GM23248 (cell line): Measurements from ENCODE around the gene SEMA4D. TPM values are rescaled to one million over a fixed set of nuclear protein-coding genes. Genes with fewer than 3 reads are reported as not detected.

ENCODE experiments used
- DNase-seq: peaks from one replicate; pipeline ENCODE4 v3.0.0-alpha.2; 2015
- H2AFZ ChIP-seq: fragments of 200-600 bp; sonication (generic); 2 replicates; pipeline ENCODE4 v1.6.1; 2016; ENCODE audit warnings: antibody characterized with exemption
- H3F3A ChIP-seq: fragments of 200-600 bp; sonication (generic); 2 replicates; pipeline ENCODE4 v1.6.1; 2016; ENCODE audit warnings: mild to moderate bottlenecking, antibody characterized with exemption, mixed run types; ENCODE audit not compliant: insufficient read depth
- H3K27ac ChIP-seq: fragments of 200-600 bp; sonication (generic); 2 replicates; pipeline ENCODE4 v1.5.1; 2016; ENCODE audit warnings: mild to moderate bottlenecking
- H3K27me3 ChIP-seq: fragments of 200-600 bp; sonication (generic); replicated peaks from 2 replicates; pipeline ENCODE4 v1.6.1; 2016; ENCODE audit warnings: mild to moderate bottlenecking; ENCODE audit not compliant: insufficient read depth
- H3K36me3 ChIP-seq: fragments of 200-600 bp; sonication (generic); 2 replicates; pipeline ENCODE4 v1.6.1; 2016; ENCODE audit warnings: low read depth, mild to moderate bottlenecking
- H3K4me1 ChIP-seq: fragments of 200-600 bp; sonication (generic); 2 replicates; pipeline ENCODE4 v1.6.1; 2016; ENCODE audit warnings: mild to moderate bottlenecking; ENCODE audit not compliant: insufficient read depth
- H3K4me2 ChIP-seq: fragments of 200-600 bp; sonication (generic); one replicate; pipeline ENCODE4 v1.6.1; 2016; ENCODE audit warnings: mild to moderate bottlenecking; ENCODE audit not compliant: unreplicated experiment
- H3K4me3 ChIP-seq: fragments of 200-600 bp; sonication (generic); 2 replicates; pipeline ENCODE4 v1.5.1; 2016; ENCODE audit warnings: mild to moderate bottlenecking
- H3K79me2 ChIP-seq: fragments of 200-600 bp; sonication (generic); 2 replicates; pipeline ENCODE4 v1.6.1; 2016; ENCODE audit warnings: mild to moderate bottlenecking; ENCODE audit not compliant: insufficient read depth
- H3K9ac ChIP-seq: fragments of 200-600 bp; sonication (generic); 2 replicates; pipeline ENCODE4 v1.6.1; 2016; ENCODE audit warnings: mild to moderate bottlenecking
- H3K9me2 ChIP-seq: fragments of 200-600 bp; sonication (generic); 2 replicates; pipeline ENCODE4 v1.6.1; 2016; ENCODE audit warnings: mixed run types, mild to moderate bottlenecking, moderate library complexity; ENCODE audit not compliant: insufficient read depth
- H3K9me3 ChIP-seq: fragments of 200-600 bp; sonication (generic); one replicate; pipeline ENCODE4 v1.6.1; 2017; ENCODE audit warnings: low read depth
- H4K20me1 ChIP-seq: fragments of 200-600 bp; sonication (generic); 2 replicates; pipeline ENCODE4 v1.6.0; 2016; ENCODE audit not compliant: insufficient read depth
- EZH2 ChIP-seq: fragments of 200-600 bp; sonication (generic); IDR thresholded peaks from 2 replicates; pipeline ENCODE4 v1.6.1; 2018; ENCODE audit warnings: antibody characterized with exemption, mild to moderate bottlenecking; ENCODE audit not compliant: insufficient read depth, poor library complexity, severe bottlenecking
- EZH2phosphoT487 ChIP-seq: fragments of 200-600 bp; sonication (generic); IDR thresholded peaks from 2 replicates; pipeline ENCODE4 v1.6.1; 2018; ENCODE audit warnings: antibody characterized with exemption, moderate library complexity, mild to moderate bottlenecking, low read depth; ENCODE audit not compliant: insufficient read depth
- WGBS, 2 experiments: methylation state at CpG; one replicate each; pipeline ENCODE4 v1.1.6; 2015 to 2017; ENCODE audit warnings: low lambda C conversion rate in 2 of 2, low coverage in 1 of 2; ENCODE audit errors: missing lambda C conversion rate in 2 of 2; 5-methylcytosine and 5-hydroxymethylcytosine counted together
- in situ Hi-C: fragments of 300-500 bp; cut with MboI; formaldehyde crosslinking; loops from 2 replicates; pipeline ENCODE4 v1.15.0; 2020
- polyA plus RNA-seq: library from polyadenylated mRNA; unstranded; fragments of >200 nt; fragmentation: Nextera tagmentation; extraction: Ambion mirVana; gene quantifications from 2 replicates; pipeline ENCODE4 v1.2.1, GENCODE V29; 2016
- total RNA-seq: library from RNA; depleted of rRNA; stranded (reverse); fragments of >200 nt; shearing (Covaris generic); gene quantifications from 2 replicates; pipeline ENCODE4 v1.2.3, GENCODE V29; 2014

Gene SEMA4D
- total and polyA plus RNA-seq, 2 experiments from 2014 or later: 0.11 TPM

DNA sequence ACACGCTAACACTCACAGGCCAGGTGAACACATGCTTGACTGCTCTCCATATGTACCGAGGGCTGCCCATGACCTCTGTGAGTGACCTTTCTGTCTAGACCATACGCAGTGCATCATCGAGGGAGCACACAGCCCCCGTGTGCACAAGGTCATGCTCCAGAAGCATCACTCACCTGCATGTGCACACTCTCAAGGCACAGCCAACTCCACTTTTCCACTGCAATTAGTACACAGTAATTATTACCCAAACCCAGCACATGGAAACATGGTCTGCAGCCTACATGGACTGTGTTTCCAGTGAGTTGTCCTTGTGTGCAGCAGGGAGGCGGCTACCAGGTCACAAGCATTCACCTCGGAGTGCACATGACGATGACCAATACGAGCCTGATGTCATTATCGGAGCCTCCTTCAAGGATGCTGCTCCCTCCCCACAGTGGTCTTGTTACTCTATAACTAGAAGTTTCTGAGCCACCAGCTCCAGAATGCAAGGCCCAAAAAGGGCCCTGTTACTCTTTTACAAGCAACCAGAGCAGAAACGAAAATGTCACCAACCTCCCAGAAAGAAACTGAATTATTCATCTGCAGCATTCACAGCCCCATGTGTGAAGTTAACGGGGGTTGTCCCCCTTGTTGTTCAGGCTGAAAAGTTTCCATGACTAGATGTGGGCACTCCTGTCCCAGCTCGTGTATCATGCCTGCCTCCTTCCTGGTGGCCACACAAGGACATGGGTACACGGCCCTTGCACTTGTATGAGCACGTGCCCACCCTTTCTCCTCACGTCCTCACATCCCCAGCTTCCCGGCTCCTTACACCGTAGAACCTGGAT lies 31.2 kb downstream of the SEMA4D start:
- Histone ChIP-seq H3K9me3 (no peaks in the 10 kb centered on the region), H3K4me1 (no peaks in the 10 kb centered on the region), H3K9ac (no peak overlapping the region), H3K9me2 (no peaks in the 10 kb centered on the region), H3K4me3 (no peak overlapping the region), H3K36me3 (no peaks in the 10 kb centered on the region), H3F3A (no peaks in the 10 kb centered on the region), H3K27me3 (peaks cover 7% of the 10 kb centered on the region), H3K4me2 (no peak overlapping the region), H3K79me2 (no peaks in the 10 kb centered on the region), H4K20me1 (no peaks in the 10 kb centered on the region), H3K27ac (no peak overlapping the region), H2AFZ (no peak overlapping the region)
- in situ Hi-C loops: no loop called here
- DNase-seq: no peak
- WGBS, 2 experiments: 75 to 77% methylated on average over 18 of the region's 18 CpGs
- no peak for TF ChIP-seq EZH2phosphoT487
- TF ChIP-seq EZH2: no peak

DNA sequence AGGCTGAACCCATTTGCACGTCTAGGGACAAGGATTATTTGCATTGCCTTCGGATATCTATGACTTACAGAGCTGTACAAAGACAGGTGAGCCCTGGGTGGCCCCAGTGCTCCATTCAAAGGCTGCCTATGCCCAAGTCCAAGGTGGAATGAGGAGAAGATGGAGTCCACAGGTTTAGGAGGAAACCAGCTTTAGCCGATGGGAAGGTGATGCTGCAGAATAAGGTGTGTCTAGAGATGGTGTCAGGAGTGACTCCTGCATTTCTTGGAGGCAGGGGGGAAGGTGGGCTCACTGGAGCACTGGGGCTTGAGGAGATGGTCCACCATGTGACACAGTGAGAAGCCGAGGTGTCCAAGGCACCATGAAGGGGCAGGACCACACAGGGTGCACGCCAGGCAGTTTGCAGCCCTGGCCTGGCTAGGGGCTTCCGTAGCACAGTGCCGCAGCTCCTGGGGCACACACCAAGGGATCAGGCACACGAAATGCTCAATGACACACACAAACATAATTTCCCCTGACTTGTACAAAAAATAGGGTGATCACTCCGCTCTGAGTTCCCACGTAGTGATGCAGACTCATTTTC lies 32.1 kb downstream of the SEMA4D start:
- no peak for TF ChIP-seq EZH2phosphoT487
- TF ChIP-seq EZH2: no peak
- no peaks in the 10 kb centered on the region for H3K79me2 ChIP-seq

DNA sequence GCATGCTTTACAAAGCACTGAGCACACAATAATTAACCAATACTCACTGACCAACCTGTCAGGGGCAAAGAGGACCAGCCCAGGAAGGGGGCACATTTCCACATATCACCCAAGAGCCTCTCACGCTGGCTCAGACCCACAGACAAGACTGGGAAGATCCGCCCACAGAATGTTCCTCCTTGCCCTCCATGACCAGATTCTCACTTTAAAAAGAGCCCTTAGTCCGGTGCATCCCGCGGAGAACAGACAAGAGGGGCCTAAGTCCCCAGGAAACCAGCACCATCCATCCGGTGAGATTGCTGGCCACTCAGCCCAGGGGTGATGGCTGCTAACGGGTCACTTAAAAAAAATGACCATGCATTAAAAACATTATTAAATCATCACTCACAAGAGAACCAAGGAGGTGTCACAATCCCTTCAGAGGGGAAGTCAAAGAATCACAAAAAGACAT lies 32.9 kb downstream of the SEMA4D start:
- Histone ChIP-seq H3K9me2 (no peaks in the 10 kb centered on the region), H3K79me2 (no peaks in the 10 kb centered on the region), H3K9ac (no peak overlapping the region), H3K9me3 (no peaks in the 10 kb centered on the region), H3K4me1 (no peaks in the 10 kb centered on the region), H2AFZ (no peak overlapping the region), H3K4me2 (no peak overlapping the region), H3F3A (no peaks in the 10 kb centered on the region), H3K36me3 (no peaks in the 10 kb centered on the region), H3K27me3 (no peaks in the 10 kb centered on the region), H3K4me3 (no peak overlapping the region), H3K27ac (no peak overlapping the region), H4K20me1 (no peaks in the 10 kb centered on the region)
- in situ Hi-C loops: no loop called here
- no peak for TF ChIP-seq EZH2
- TF ChIP-seq EZH2phosphoT487: no peak
- WGBS, 2 experiments: 86 to 88% methylated on average over 7 of the region's 7 CpGs
- no peak for DNase-seq

More for the DNA sequence above, 32.1 kb downstream of the SEMA4D start:
- in situ Hi-C loops: no loop called here
- DNase-seq: no peak
- no peaks in the 10 kb centered on the region for H3K4me1 ChIP-seq
- peaks cover 7% of the 10 kb centered on the region for H3K27me3 ChIP-seq
- H3K36me3 ChIP-seq: no peaks in the 10 kb centered on the region
- WGBS, 2 experiments: 72% methylated on average over 10 of the region's 10 CpGs
- H3F3A ChIP-seq: no peaks in the 10 kb centered on the region
- H3K9me3 ChIP-seq: no peaks in the 10 kb centered on the region
- no peak overlapping the region for H2AFZ ChIP-seq
- no peaks in the 10 kb centered on the region for H4K20me1 ChIP-seq
- no peak overlapping the region for H3K9ac ChIP-seq
- no peak overlapping the region for H3K4me2 ChIP-seq
- H3K4me3 ChIP-seq: no peak overlapping the region
- H3K9me2 ChIP-seq: no peaks in the 10 kb centered on the region
- H3K27ac ChIP-seq: no peak overlapping the region

DNA sequence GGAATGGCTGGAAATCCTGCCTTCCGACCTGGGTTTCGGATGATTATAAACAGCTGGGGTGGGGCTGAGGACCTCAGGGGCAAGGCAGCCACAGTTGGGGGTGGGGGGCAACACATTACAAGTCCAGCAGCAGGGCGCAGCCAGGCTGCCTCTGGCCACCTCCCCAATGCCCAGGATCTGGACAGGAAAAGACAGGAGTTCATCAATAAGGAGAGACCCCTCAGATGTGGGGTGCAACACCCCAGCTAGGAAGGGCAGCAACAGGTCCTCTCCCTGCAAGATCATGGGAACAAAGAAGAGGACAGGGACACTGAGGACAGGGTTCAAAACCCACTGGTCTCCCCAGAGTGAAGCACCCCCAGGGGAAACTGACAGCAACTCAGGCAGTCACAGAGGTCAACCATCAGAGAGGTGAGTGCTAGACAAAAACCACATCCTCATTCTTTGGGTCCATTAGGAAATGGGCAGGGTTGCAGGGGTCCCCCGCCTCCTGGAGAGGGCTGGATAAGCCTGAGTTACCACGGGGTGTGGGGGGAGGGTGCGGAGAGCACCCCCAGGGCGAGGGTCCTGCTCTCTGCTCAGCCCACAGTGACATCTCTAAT lies 33.5 kb downstream of the SEMA4D start:
- WGBS, 2 experiments: 65 to 68% methylated on average over 7 of the region's 7 CpGs
- no peak overlapping the region for H3K4me2 ChIP-seq

More for the DNA sequence above, 33.5 kb downstream of the SEMA4D start:
- H3K36me3 ChIP-seq: no peaks in the 10 kb centered on the region
- H3F3A ChIP-seq: no peaks in the 10 kb centered on the region
- no peak for DNase-seq
- no peaks in the 10 kb centered on the region for H3K4me1 ChIP-seq
- TF ChIP-seq EZH2phosphoT487: no peak
- no peak for TF ChIP-seq EZH2
- in situ Hi-C loops: no loop called here
- no peaks in the 10 kb centered on the region for H3K27me3 ChIP-seq
- H3K9ac ChIP-seq: no peak overlapping the region
- H3K9me2 ChIP-seq: no peaks in the 10 kb centered on the region
- no peak overlapping the region for H2AFZ ChIP-seq
- H3K79me2 ChIP-seq: no peaks in the 10 kb centered on the region
- no peaks in the 10 kb centered on the region for H4K20me1 ChIP-seq
- H3K9me3 ChIP-seq: no peaks in the 10 kb centered on the region
- no peak overlapping the region for H3K4me3 ChIP-seq
- no peak overlapping the region for H3K27ac ChIP-seq
